ENCODE measurements around the gene EXTL2.
"Not testable (repeated sequence)": the region's sequence is repeated elsewhere in the genome, so short reads cannot be mapped to it uniquely, and the experiment has no call there.

The EXTL2 gene

GRCh38 chr1:100852976-100853375, 41.7 kb downstream of the EXTL2 start:
- DNase-seq = no peak

GRCh38 chr1:100851726-100852125, 42.9 kb downstream of the EXTL2 start:
- no peak for DNase-seq

GRCh38 chr1:100847361-100848082, 47.1 kb downstream of the EXTL2 start:
- no peak for DNase-seq

GRCh38 chr1:100843160-100843559, 51.5 kb downstream of the EXTL2 start:
- DNase-seq = not testable (repeated sequence)

- no peak for DNase-seq
These were observed 58.5 kb downstream of the EXTL2 start for GRCh38 chr1:100835866-100836842.

DNA sequence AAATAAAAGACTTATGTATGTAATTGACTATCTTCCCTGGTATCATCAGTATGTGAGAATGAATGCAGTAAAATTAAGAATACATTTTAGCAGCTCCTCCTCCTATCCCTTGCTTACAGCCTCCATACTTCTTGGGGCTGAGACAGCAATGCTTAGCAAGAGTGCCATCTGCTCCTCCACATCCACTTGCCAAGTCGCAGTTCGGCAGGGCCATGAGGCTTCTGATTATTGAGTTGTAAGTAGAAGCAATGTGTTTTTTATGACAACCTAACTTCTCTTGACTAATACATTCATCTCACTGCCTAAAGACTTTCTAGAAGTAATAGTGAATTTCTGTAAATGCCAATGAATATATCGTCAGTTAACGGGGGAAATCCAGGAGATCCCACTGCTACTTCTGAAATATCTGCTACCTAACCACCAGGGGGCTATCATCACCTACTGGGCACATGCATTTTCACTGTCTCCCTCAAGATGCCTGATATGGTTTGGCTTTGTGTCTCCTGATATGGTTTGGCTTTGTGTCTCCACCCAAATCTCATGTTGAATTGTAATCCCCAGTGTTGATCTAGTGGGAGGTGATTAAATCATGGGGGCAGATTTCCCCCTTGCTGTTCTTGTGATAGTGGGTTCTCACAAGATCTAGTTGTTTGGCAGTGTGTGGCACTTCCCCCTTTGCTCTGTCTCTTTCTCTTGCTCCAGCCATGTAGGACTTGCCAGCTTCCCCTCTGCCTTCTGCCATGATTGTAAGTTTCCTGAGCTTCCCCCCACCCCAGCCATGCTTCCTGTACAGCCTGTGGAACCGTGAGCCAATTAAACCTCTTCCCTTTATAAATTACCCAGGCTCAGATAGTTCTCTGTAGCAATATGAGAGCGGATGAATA, 59.6 kb downstream of the EXTL2 start:
- peak in 1 of 2 donors; percentile 16 for DNase-seq

- no peak for DNase-seq
These were observed 61.8 kb downstream of the EXTL2 start for GRCh38 chr1:100832694-100833428.

GRCh38 chr1:100825666-100826065, 69.0 kb downstream of the EXTL2 start:
- not testable (repeated sequence) for DNase-seq
